GM12864 (cell line): ENCODE data around the gene SCNN1B.
"Not testable (repeated sequence)": the region's sequence is repeated elsewhere in the genome, so short reads cannot be mapped to it uniquely, and the experiment has no call there.

Experiments used
- DNase-seq: peaks from one replicate; pipeline ENCODE4 v3.0.0-alpha.2; 2011; ENCODE audit warnings: low read depth
- H3K4me3 ChIP-seq: 2 replicates; pipeline ENCODE4 v1.5.1; 2011; ENCODE audit warnings: mild to moderate bottlenecking, low read depth, low read length, control low read depth
- TF ChIP-seq, protein P1 (sequence below): IDR thresholded peaks from 2 replicates; pipeline ENCODE4 v1.5.1; 2011; ENCODE audit warnings: low read depth, mild to moderate bottlenecking, moderate library complexity, low read length, control low read depth, inconsistent platforms; ENCODE audit errors: missing control alignments

Gene SCNN1B, protein sequence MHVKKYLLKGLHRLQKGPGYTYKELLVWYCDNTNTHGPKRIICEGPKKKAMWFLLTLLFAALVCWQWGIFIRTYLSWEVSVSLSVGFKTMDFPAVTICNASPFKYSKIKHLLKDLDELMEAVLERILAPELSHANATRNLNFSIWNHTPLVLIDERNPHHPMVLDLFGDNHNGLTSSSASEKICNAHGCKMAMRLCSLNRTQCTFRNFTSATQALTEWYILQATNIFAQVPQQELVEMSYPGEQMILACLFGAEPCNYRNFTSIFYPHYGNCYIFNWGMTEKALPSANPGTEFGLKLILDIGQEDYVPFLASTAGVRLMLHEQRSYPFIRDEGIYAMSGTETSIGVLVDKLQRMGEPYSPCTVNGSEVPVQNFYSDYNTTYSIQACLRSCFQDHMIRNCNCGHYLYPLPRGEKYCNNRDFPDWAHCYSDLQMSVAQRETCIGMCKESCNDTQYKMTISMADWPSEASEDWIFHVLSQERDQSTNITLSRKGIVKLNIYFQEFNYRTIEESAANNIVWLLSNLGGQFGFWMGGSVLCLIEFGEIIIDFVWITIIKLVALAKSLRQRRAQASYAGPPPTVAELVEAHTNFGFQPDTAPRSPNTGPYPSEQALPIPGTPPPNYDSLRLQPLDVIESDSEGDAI

DNA sequence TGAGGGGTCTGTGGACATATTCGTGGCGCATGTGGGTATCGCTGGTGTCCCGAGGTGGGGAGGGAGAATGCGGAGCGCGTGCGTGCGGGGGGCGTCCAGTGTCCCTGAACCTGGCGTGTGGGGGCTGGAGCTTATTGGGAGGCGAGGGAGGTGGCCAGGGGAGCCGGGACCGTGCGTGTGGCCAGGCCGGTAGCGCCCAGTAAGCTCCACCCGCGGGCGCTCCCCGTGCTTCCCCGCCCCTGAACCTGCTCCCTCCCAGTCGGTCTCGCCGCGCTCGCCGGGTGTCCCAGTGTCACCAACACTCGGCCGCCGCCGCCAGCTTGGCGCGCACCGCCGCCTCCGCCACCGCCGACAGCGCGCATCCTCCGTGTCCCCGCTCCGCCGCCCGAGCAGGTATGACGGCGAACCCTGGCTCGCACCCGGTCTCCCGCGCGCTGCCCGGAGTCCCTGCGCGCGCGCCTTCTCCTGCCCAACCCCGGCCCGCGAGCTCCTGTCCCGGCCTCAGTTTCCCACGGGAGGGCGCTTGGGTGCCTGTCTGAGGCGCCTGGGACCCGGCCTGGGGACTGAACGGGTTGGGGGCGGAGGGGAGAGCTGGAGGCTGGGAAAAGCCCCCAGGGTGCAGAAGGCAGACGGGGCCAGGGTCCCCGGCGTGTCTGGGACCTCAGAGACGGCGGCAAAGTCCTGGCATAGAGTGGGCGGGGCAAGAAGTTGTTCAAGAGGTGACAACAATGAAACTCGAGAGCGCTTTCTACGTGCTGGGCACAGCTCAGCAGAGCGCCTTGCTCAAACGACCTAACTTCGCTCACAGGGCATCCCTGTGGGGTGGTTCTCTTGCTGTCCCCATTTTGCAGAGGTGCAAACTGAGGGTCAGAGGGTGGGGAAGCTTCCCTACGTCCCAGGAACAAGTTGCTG lies at the start of gene SCNN1B:
Gene SCNN1B (plus strand): TSS at position 258 of the 912 bp plus-strand sequence. CDS start 46,298 bp downstream, outside the sequence.
- TF ChIP-seq, protein P1, sequence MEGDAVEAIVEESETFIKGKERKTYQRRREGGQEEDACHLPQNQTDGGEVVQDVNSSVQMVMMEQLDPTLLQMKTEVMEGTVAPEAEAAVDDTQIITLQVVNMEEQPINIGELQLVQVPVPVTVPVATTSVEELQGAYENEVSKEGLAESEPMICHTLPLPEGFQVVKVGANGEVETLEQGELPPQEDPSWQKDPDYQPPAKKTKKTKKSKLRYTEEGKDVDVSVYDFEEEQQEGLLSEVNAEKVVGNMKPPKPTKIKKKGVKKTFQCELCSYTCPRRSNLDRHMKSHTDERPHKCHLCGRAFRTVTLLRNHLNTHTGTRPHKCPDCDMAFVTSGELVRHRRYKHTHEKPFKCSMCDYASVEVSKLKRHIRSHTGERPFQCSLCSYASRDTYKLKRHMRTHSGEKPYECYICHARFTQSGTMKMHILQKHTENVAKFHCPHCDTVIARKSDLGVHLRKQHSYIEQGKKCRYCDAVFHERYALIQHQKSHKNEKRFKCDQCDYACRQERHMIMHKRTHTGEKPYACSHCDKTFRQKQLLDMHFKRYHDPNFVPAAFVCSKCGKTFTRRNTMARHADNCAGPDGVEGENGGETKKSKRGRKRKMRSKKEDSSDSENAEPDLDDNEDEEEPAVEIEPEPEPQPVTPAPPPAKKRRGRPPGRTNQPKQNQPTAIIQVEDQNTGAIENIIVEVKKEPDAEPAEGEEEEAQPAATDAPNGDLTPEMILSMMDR = no peak
- H3K4me3 ChIP-seq = peak within 1 kb of the TSS; percentile 48
- no peak for DNase-seq

DNA sequence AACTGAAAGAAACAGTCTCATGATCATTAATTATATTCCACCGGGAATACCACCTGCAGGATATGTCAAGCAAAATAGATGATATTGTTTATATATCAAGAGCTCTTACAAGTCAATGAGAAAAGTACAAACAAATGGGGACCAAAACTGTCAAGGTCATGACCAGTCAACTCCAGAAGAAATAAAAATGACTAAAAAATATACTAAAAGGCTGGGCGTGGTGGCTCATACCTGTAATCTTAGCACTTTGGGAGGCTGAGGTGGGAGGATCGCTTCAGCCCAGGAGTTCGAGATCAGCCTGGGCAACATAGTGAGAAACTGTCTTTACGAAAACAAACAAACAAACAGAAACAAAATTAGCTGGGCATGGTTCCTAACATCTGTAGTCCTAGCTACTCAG lies 49.8 kb upstream of the SCNN1B start:
- H3K4me3 ChIP-seq = no peak overlapping the region
- TF ChIP-seq, protein P1 = no peak

DNA sequence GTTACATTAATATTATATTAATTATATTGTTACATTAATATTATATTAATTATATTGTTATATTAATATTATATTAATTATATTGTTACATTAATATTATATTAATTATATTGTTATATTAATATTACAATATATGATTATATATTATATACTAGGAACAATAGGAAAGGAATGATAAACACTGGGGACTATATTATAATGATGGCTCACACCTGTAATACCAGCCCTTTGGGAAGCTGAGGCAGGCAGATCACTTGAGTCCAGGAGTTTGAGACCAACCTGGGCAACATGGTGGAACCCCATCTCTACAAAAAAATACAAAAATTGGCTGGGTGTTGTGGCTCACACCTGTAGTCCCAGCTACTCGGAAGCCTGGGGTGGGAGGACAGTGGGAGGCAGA lies 48.5 kb upstream of the SCNN1B start:
- H3K4me3 ChIP-seq, DNase-seq: not testable (repeated sequence)

More for the DNA sequence above, 49.8 kb upstream of the SCNN1B start:
- no peak for DNase-seq

DNA sequence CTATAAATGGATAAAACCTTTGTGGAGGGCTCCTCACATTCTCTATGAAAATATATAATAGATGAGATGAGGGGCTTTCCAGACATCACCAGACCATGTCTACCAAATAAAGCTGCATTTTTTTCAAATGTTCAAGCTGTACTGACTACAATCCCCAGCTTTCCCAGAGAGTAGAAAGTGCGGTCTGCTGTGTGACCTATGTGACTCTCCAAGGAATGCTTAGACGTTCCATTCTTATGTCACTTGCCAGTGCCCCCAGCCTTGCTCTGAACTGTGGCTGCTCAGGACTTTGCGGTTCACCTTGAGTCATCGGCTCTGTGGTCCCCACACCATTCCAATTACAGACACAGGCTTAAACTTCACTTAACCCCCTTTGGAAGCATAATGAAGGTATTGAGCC lies 47.8 kb upstream of the SCNN1B start:
- DNase-seq = no peak
- TF ChIP-seq, protein P1 = no peak
- no peak overlapping the region for H3K4me3 ChIP-seq

DNA sequence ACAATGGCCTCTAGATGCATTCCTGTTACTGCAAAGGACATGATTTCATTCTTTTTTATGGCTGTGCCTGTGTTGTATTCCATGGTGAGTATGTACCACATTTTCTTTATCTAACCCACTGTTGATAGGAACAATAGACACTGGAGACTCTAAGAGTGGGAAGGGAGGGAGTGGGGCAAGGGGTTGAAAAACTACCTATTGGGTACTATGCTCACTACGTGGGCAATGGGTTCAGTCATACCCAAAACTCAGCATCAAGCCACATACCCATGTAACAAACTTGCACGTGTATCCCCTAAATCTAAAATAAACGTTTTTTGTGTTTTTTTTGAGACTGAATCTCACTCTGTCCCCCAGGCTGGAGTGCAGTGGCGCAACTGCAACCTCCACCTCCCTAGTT lies 47.1 kb upstream of the SCNN1B start:
- H3K4me3 ChIP-seq = no peak overlapping the region
- TF ChIP-seq, protein P1 = no peak
- no peak for DNase-seq

DNA sequence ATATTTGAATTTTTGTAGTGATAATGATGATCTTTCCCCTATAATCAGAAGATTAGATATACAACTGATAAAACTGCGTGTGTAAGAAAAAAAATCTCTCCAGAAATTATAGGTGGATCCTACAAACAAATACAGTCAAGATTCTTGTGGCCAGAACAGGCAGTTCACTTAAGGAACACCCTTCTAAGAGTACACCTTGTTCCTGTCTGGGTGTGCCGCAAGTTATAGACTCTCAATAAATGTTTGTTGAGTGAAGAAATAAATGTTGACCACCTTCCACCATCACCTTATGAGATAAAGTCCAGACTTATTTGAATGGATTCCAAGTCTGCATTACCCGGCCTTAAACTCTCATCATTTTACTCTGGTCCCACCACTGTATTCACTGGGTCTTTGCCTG lies 45.7 kb upstream of the SCNN1B start:
- TF ChIP-seq, protein P1 = no peak
- DNase-seq = no peak
- H3K4me3 ChIP-seq = no peak overlapping the region

DNA sequence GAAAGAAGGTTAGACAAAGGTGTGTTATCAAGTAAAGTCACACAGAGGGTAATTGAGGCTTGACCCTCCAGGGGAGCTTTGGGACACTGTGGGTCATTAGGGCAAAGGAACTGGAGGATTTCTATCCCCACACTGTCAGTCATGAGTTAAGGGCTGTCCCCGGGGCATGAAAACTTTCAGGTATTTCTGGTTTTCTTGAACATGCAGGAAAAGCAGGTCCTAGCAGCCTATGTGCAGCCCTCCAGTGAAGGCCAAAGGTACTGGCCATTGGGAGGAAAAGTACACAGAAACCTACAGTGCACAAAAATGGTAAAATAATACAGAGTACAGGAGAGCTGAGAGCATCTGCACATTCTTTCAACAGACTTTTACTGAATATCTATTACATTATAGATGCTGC lies 44.4 kb upstream of the SCNN1B start:
- TF ChIP-seq, protein P1 = no peak
- DNase-seq = no peak

More for the DNA sequence above, 44.4 kb upstream of the SCNN1B start:
- H3K4me3 ChIP-seq = no peak overlapping the region
